GM23338 (cell line): ENCODE results near the gene SLX9. TPM values are rescaled to one million over a fixed set of nuclear protein-coding genes. Genes with fewer than 3 reads are reported as not detected.

Experiments
- ATAC-seq: fragments of 200-7000 bp; cut with Tn5 transposase; 3 replicates; pipeline ENCODE4 v1.9.1; 2020
- DNase-seq: peaks from one replicate; pipeline ENCODE4 v3.0.0-alpha.2; 2015; ENCODE audit warnings: low spot score
- H2AFZ ChIP-seq: fragments of 200-600 bp; sonication (generic); 2 replicates; pipeline ENCODE4 v1.8.0; 2016; ENCODE audit warnings: antibody characterized with exemption, mild to moderate bottlenecking, moderate library complexity
- H3F3A ChIP-seq: fragments of 200-600 bp; sonication (generic); replicated peaks from 2 replicates; pipeline ENCODE4 v1.8.0; 2017; ENCODE audit warnings: antibody characterized with exemption, mixed run types, low read depth
- H3K27ac ChIP-seq: fragments of 200-600 bp; sonication (generic); 2 replicates; pipeline ENCODE4 v1.6.1; 2016; ENCODE audit warnings: low read depth
- H3K27me3 ChIP-seq: fragments of 200-600 bp; sonication (generic); 2 replicates; pipeline ENCODE4 v1.8.0; 2016; ENCODE audit warnings: mild to moderate bottlenecking, mixed run types, moderate library complexity; ENCODE audit not compliant: insufficient read depth
- H3K36me3 ChIP-seq: fragments of 200-600 bp; sonication (generic); 2 replicates; pipeline ENCODE4 v1.8.0; 2016; ENCODE audit warnings: mild to moderate bottlenecking; ENCODE audit not compliant: insufficient read depth
- H3K4me1 ChIP-seq: fragments of 200-600 bp; sonication (generic); 2 replicates; pipeline ENCODE4 v1.8.0; 2016; ENCODE audit warnings: mild to moderate bottlenecking, moderate library complexity; ENCODE audit not compliant: insufficient read depth
- H3K4me2 ChIP-seq: fragments of 200-600 bp; sonication (generic); 2 replicates; pipeline ENCODE4 v1.7.1; 2017; ENCODE audit warnings: mixed run types
- H3K4me3 ChIP-seq: fragments of 200-600 bp; sonication (generic); 2 replicates; pipeline ENCODE4 v1.6.1; 2016; ENCODE audit warnings: mixed run types
- H3K79me2 ChIP-seq: fragments of 200-600 bp; sonication (generic); replicated peaks from 2 replicates; pipeline ENCODE4 v1.8.0; 2017; ENCODE audit warnings: mild to moderate bottlenecking; ENCODE audit not compliant: insufficient read depth
- H3K9me2 ChIP-seq: fragments of 200-600 bp; sonication (generic); 2 replicates; pipeline ENCODE4 v1.8.0; 2017; ENCODE audit not compliant: insufficient read depth
- H4K20me1 ChIP-seq: fragments of 200-600 bp; sonication (generic); replicated peaks from 2 replicates; pipeline ENCODE4 v1.8.0; 2017; ENCODE audit warnings: mild to moderate bottlenecking; ENCODE audit not compliant: insufficient read depth
- H3K27ac Mint-ChIP-seq: 2 replicates; pipeline ENCODE4 v1.8.0; 2020; ENCODE audit warnings: inconsistent platforms, mild to moderate bottlenecking, moderate library complexity, mixed read lengths
- H3K27me3 Mint-ChIP-seq: 3 replicates; pipeline ENCODE4 v1.8.0; 2022; ENCODE audit warnings: low read depth, mild to moderate bottlenecking, moderate library complexity, mixed read lengths, inconsistent platforms; ENCODE audit not compliant: insufficient read depth, poor library complexity
- H3K36me3 Mint-ChIP-seq: 3 replicates; pipeline ENCODE4 v1.8.0; 2021; ENCODE audit warnings: low read depth, mild to moderate bottlenecking, inconsistent platforms, moderate library complexity, mixed read lengths
- H3K4me1 Mint-ChIP-seq: 3 replicates; pipeline ENCODE4 v1.8.0; 2020; ENCODE audit warnings: mild to moderate bottlenecking, inconsistent platforms, mixed read lengths
- H3K4me3 Mint-ChIP-seq: 3 replicates; pipeline ENCODE4 v1.8.0; 2021; ENCODE audit warnings: moderate library complexity, mild to moderate bottlenecking, inconsistent platforms, mixed read lengths
- H3K9me3 Mint-ChIP-seq: 3 replicates; pipeline ENCODE4 v1.8.0; 2020; ENCODE audit warnings: moderate library complexity, mild to moderate bottlenecking, inconsistent platforms, mixed read lengths
- CREB1 ChIP-seq: fragments of 250-450 bp; sonication (Bioruptor Pico); IDR thresholded peaks from 2 replicates; pipeline ENCODE4 v1.5.0; 2020; ENCODE audit warnings: low read depth, mild to moderate bottlenecking, moderate library complexity
- EZH2phosphoT487 ChIP-seq: fragments of 200-600 bp; sonication (generic); IDR thresholded peaks from one replicate; pipeline ENCODE4 v1.8.1; 2018; ENCODE audit warnings: antibody characterized with exemption; ENCODE audit not compliant: unreplicated experiment
- POLR2AphosphoS5 ChIP-seq: IDR thresholded peaks from 2 replicates; pipeline ENCODE4 v1.6.1; 2016; ENCODE audit warnings: antibody characterized with exemption, low read depth
- ZNF462 ChIP-seq: fragments of 250-450 bp; sonication (Bioruptor Pico); IDR thresholded peaks from 2 replicates; pipeline ENCODE4 v1.5.0; 2020; ENCODE audit warnings: mild to moderate bottlenecking, moderate library complexity
- long read RNA-seq: library from polyadenylated mRNA; unstranded; transcript quantifications from one replicate; pipeline ENCODE4 v2.0.0, GENCODE V29; 2020; ENCODE audit not compliant: unreplicated experiment
- polyA plus RNA-seq: library from polyadenylated mRNA; unstranded; fragments of >200 nt; fragmentation: Nextera tagmentation; extraction: Ambion mirVana; gene quantifications from 2 replicates; pipeline ENCODE4 v1.2.1, GENCODE V29; 2016
- total RNA-seq: library from RNA; depleted of rRNA; stranded (reverse); fragments of >200 nt; shearing (Covaris generic); gene quantifications from 2 replicates; pipeline ENCODE4 v1.2.3, GENCODE V29; 2014; rRNA removed
- TF ChIP-seq, protein P1 (sequence below): IDR thresholded peaks from 2 replicates; pipeline ENCODE4 v1.6.1; 2016; ENCODE audit warnings: antibody characterized with exemption
- TF ChIP-seq, protein P2 (sequence below): IDR thresholded peaks from one replicate; pipeline ENCODE4 v1.6.1; 2018; ENCODE audit warnings: antibody characterized with exemption; ENCODE audit not compliant: unreplicated experiment

The SLX9 gene
- total RNA-seq = 36.3 and 41.5 TPM in 2 replicates
- 46.9 and 48.0 TPM in 2 replicates for polyA plus RNA-seq
- long read RNA-seq, transcript FAM207A-202 (6 exons, 880 nt) = minor isoform, 6 of 34 reads
- long read RNA-seq, transcript FAM207A-201 (6 exons, 927 nt) = major isoform, 9 of 34 reads
- long read RNA-seq, partial matches to known transcripts = 14 of 34 reads
- long read RNA-seq, other reads (novel, unspliced or antisense) = 5 of 34 reads

DNA sequence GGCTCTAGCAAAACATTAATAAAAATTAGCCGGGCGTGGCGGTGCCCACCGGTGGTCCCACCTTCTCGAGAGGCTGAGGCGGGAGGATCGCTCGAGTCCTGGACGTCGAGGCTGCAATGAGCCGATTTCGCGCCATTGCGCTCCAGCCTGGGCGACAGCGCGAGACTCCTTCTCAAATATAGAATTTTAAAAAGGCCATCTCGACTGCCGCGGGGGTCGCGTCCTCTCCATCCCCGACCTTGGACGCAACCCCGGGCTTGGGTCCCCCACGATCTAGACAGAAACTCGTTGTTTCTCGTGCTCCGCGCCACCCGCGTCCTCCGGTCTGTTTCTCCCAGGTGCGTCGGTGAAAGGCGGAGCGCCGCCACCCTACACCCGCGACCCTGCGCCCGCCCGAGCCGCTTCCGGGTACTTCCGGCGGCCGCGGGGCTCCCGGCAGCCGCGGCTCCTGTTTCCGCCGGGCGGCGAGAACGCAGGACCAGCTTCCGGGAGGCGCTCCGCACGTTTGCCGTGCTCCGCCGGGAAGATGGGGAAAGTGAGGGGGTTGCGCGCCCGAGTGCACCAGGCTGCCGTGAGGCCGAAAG lies at the start of gene SLX9:
TSS of gene SLX9 (plus strand) at position 498 of the 584 bp plus-strand sequence. CDS start at position 527, 29 bp downstream.
- H3K27ac Mint-ChIP-seq = peak within 1 kb of the TSS; percentile 92
- TF ChIP-seq EZH2phosphoT487 = no peak
- TF ChIP-seq ZNF462 (CRISPR knock-in tag) = no peak
- TF ChIP-seq, protein P1, sequence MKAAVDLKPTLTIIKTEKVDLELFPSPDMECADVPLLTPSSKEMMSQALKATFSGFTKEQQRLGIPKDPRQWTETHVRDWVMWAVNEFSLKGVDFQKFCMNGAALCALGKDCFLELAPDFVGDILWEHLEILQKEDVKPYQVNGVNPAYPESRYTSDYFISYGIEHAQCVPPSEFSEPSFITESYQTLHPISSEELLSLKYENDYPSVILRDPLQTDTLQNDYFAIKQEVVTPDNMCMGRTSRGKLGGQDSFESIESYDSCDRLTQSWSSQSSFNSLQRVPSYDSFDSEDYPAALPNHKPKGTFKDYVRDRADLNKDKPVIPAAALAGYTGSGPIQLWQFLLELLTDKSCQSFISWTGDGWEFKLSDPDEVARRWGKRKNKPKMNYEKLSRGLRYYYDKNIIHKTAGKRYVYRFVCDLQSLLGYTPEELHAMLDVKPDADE = peak; percentile 68; the same call in 1 of the 2 replicates
- TF ChIP-seq CREB1 (CRISPR knock-in tag) = peak; percentile 72
- peak; percentile 87 for TF ChIP-seq POLR2AphosphoS5
- TF ChIP-seq, protein P2, sequence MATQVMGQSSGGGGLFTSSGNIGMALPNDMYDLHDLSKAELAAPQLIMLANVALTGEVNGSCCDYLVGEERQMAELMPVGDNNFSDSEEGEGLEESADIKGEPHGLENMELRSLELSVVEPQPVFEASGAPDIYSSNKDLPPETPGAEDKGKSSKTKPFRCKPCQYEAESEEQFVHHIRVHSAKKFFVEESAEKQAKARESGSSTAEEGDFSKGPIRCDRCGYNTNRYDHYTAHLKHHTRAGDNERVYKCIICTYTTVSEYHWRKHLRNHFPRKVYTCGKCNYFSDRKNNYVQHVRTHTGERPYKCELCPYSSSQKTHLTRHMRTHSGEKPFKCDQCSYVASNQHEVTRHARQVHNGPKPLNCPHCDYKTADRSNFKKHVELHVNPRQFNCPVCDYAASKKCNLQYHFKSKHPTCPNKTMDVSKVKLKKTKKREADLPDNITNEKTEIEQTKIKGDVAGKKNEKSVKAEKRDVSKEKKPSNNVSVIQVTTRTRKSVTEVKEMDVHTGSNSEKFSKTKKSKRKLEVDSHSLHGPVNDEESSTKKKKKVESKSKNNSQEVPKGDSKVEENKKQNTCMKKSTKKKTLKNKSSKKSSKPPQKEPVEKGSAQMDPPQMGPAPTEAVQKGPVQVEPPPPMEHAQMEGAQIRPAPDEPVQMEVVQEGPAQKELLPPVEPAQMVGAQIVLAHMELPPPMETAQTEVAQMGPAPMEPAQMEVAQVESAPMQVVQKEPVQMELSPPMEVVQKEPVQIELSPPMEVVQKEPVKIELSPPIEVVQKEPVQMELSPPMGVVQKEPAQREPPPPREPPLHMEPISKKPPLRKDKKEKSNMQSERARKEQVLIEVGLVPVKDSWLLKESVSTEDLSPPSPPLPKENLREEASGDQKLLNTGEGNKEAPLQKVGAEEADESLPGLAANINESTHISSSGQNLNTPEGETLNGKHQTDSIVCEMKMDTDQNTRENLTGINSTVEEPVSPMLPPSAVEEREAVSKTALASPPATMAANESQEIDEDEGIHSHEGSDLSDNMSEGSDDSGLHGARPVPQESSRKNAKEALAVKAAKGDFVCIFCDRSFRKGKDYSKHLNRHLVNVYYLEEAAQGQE = peak; percentile 16
- no peak within 1 kb of the TSS for H3K27ac ChIP-seq

More for the DNA sequence above, at the start of gene SLX9:
- Histone ChIP-seq H3K4me3 (peak within 1 kb of the TSS; percentile 85), H3K4me1 (peaks cover 10% of the 10 kb centered on the region), H3F3A (no peaks in the 10 kb centered on the region), H3K9me2 (no peaks in the 10 kb centered on the region), H3K4me2 (peak within 1 kb of the TSS; percentile 99), H4K20me1 (peaks cover 35% of the 10 kb centered on the region), H3K36me3 (0 out of 2 replicates have a peak, but pooled peaks cover 5% of the 10 kb centered on the region), H2AFZ (peak within 1 kb of the TSS; percentile 98), H3K79me2 (peaks cover 50% of the 10 kb centered on the region), H3K27me3 (0 out of 2 replicates have a peak, but pooled peaks cover 12% of the 10 kb centered on the region)
- ATAC-seq (peak; percentile 97), DNase-seq (peak; percentile 91)
- Mint-ChIP-seq H3K4me1 (peaks cover 21% of the 10 kb centered on the region), H3K4me3 (peak within 1 kb of the TSS; percentile 92), H3K27me3 (peaks cover 12% of the 10 kb centered on the region), H3K36me3 (peaks cover 28% of the 10 kb centered on the region), H3K9me3 (no peaks in the 10 kb centered on the region; the same call in 2 of the 3 replicates)
